GM19025 (cell line): ENCODE results near the gene TCF12.

Experiments used
- ATAC-seq: cut with Tn5 transposase; IDR thresholded peaks from one replicate; pipeline ENCODE4 v1.9.1; 2021; ENCODE audit warnings: mild to moderate bottlenecking, low read depth, moderate library complexity; ENCODE audit not compliant: unreplicated experiment

Gene TCF12

GRCh38 chr15:57278439-57278838 lies 360.0 kb downstream of the TCF12 start:
- ATAC-seq, result no peak

- ATAC-seq, result no peak
Measured at GRCh38 chr15:57280464-57280863, 362.0 kb downstream of the TCF12 start.

GRCh38 chr15:57281321-57281720 lies 362.9 kb downstream of the TCF12 start:
- no peak for ATAC-seq

GRCh38 chr15:57282686-57283085 lies 364.2 kb downstream of the TCF12 start:
- ATAC-seq, result no peak

- no peak for ATAC-seq
Measured at GRCh38 chr15:57283774-57284503, 365.5 kb downstream of the TCF12 start.

- ATAC-seq, result no peak
Measured at GRCh38 chr15:57284535-57284934, 366.1 kb downstream of the TCF12 start.

- ATAC-seq, result no peak
Measured at GRCh38 chr15:57285386-57285785, 366.9 kb downstream of the TCF12 start.

GRCh38 chr15:57286446-57287122 lies 368.1 kb downstream of the TCF12 start:
- no peak for ATAC-seq

- no peak for ATAC-seq
Measured at GRCh38 chr15:57287123-57287521, 368.7 kb downstream of the TCF12 start.

- ATAC-seq, result no peak
Measured at GRCh38 chr15:57288926-57289580, 370.6 kb downstream of the TCF12 start.

- no peak for ATAC-seq
Measured at GRCh38 chr15:57290187-57290586, 371.7 kb downstream of the TCF12 start.

GRCh38 chr15:57290826-57291225 lies 372.4 kb downstream of the TCF12 start:
- no peak for ATAC-seq

- no peak for ATAC-seq
Measured at GRCh38 chr15:57296473-57297162, 378.2 kb downstream of the TCF12 start.

- no peak for ATAC-seq
Measured at GRCh38 chr15:57297163-57297593, 378.7 kb downstream of the TCF12 start.

- no peak for ATAC-seq
Measured at GRCh38 chr15:57297630-57298029, 379.2 kb downstream of the TCF12 start.

GRCh38 chr15:57298204-57298603 lies 379.8 kb downstream of the TCF12 start:
- no peak for ATAC-seq

GRCh38 chr15:57298843-57299550 lies 380.6 kb downstream of the TCF12 start:
- ATAC-seq, result no peak

GRCh38 chr15:57301307-57301706 lies 382.9 kb downstream of the TCF12 start:
- no peak for ATAC-seq

GRCh38 chr15:57302640-57303257 lies 384.3 kb downstream of the TCF12 start:
- no peak for ATAC-seq

- ATAC-seq, result no peak
Measured at GRCh38 chr15:57305009-57305408, 386.6 kb downstream of the TCF12 start.
